ENCODE data around the gene MED22.
"Not testable (repeated sequence)": the region's sequence is repeated elsewhere in the genome, so short reads cannot be mapped to it uniquely, and the experiment has no call there.

Gene MED22

DNA sequence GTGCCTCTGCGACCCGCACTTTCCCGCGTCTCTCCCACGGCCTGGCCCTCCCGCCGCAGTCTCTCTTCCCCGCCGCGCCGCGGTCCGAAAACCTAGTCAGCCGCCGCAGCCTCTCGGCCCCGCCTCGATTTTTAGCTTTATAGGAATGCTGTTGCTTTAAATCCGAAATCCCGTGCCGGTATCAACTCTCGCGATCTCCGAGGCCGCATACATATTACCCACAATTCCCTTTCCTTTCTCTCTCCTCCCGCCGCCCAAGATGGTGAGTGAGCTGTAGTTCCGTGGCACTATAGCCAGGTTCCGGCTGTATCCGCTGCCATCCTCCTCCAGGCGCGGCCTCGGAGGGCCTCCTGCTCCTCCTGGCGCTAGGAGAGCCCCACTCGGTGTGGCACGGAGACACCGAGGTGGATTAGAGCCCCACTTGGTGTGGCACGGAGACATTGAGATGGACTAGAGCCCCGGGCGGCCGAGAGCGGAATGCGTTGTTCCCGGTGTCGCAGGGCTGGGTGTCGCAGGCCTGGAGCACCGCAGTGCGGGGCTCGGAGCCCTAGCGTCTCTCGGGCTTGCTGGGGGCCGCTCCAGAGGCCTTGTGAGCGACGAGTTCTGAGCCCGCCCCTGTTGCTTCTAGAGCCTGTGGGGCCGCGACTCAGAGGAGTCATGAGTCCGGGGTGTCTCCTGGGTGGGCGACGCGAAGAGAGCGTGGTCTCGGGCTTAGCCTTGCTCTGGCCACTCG, at the start of gene MED22, which contains the start of gene RPL7A:
TSS of gene MED22 (minus strand) at position 147 of the 733 bp plus-strand sequence. CDS start 1,469 bp downstream, outside the sequence.
TSS of gene RPL7A (plus strand) at position 234 of the 733 bp plus-strand sequence. CDS start at position 260, 26 bp downstream.
- H3K9me3 ChIP-seq (ENCODE audit: low read length), result no peaks in the 10 kb centered on the region
- no peaks in the 10 kb centered on the region for H3K27me3 ChIP-seq (ENCODE audit: insufficient read depth, low read length)
- H3K36me3 ChIP-seq (ENCODE audit: insufficient read depth, low read length), result peaks cover 68% of the 10 kb centered on the region
- H3K4me1 ChIP-seq (ENCODE audit: insufficient read depth, low read length), result peaks cover 21% of the 10 kb centered on the region
- peak within 1 kb of the TSS; percentile 76 for H3K4me3 ChIP-seq (ENCODE audit: low read length)
- H2AFZ ChIP-seq (ENCODE audit: low read depth, low read length), result no peak within 1 kb of the TSS

DNA sequence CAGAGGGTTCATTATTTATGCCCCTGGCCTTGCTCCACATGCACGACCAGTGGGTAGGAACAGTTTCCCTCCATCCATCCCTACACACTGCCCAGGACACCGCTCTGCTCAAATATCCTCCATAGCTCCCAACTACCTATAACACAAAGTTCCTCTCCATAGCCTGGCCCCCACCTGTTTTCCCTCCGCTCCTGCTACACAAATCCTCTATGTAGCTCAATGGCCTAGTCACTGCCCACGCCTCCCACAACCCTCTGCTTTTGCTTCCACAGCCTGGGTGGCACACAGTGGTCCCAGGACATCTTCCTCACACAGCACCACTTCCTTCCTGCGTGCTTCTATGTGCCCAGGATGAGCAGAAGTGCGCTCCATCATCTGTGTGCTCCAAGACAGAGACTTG, 49.4 kb upstream of the MED22 start:
- Histone ChIP-seq H2AFZ (ENCODE audit: low read depth, low read length) (no peak overlapping the region), H3K27me3 (ENCODE audit: insufficient read depth, low read length) (no peaks in the 10 kb centered on the region), H3K36me3 (ENCODE audit: insufficient read depth, low read length) (peaks cover 6% of the 10 kb centered on the region), H3K4me1 (ENCODE audit: insufficient read depth, low read length) (no peaks in the 10 kb centered on the region), H3K9me3 (ENCODE audit: low read length) (no peaks in the 10 kb centered on the region), H3K4me3 (ENCODE audit: low read length) (no peak overlapping the region)

DNA sequence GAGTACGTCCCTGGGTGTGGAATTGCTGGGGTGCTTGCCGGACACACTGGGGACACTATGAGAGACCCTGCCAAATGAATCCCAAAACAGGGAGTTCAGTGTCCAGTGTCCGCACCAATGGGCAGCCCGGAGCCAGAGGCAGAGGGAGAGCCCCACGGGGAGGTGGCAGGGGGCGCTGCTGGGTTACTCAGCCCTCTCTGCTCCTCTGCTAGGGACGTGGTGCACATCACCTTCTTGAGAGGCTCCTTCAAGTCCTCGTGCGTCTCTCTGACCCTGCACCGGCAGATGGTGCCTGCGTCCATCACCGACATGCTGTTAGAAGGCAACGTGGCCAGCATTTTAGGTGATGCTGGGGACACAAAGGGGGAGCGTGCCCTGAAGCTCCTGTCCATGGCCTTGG, 49.0 kb upstream of the MED22 start:
- no peaks in the 10 kb centered on the region for H3K9me3 ChIP-seq (ENCODE audit: low read length)
- no peaks in the 10 kb centered on the region for H3K27me3 ChIP-seq (ENCODE audit: insufficient read depth, low read length)
- no peaks in the 10 kb centered on the region for H3K4me1 ChIP-seq (ENCODE audit: insufficient read depth, low read length)
- H3K4me3 ChIP-seq (ENCODE audit: low read length), result no peak overlapping the region
- peaks cover 3% of the 10 kb centered on the region for H3K36me3 ChIP-seq (ENCODE audit: insufficient read depth, low read length)
- H2AFZ ChIP-seq (ENCODE audit: low read depth, low read length), result no peak overlapping the region

DNA sequence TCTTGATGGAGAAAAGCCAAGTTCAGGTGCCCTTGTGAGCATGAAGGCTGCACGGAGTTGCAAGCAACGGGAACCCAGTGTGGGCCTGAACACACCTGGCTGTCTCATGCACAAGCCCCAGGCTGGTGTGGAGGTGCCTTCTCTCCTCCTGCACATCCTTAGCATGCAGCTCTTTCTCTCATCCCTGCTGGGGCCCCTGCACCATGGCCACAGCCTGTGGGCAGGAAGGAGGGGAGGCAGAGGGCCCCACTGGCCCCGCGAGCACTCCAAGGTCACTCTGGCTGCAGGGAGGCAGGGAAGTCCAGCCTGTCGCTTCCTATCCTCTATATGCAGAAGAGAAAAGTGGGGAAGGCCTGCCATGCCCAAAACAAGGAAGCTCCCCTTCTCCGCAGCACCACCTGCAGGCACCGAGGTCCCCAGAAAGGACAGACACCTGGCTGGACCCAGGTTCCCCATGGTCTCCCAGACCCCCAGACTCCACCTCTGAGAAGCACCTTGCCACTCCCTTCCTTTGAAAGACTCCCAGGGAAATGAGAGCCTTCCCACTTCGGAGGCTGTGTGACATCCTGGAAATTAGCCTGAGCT, 46.8 kb upstream of the MED22 start:
- Histone ChIP-seq H2AFZ (ENCODE audit: low read depth, low read length) (no peak overlapping the region), H3K9me3 (ENCODE audit: low read length) (no peaks in the 10 kb centered on the region), H3K36me3 (ENCODE audit: insufficient read depth, low read length) (no peaks in the 10 kb centered on the region), H3K4me3 (ENCODE audit: low read length) (no peak overlapping the region), H3K27me3 (ENCODE audit: insufficient read depth, low read length) (no peaks in the 10 kb centered on the region), H3K4me1 (ENCODE audit: insufficient read depth, low read length) (no peaks in the 10 kb centered on the region)

DNA sequence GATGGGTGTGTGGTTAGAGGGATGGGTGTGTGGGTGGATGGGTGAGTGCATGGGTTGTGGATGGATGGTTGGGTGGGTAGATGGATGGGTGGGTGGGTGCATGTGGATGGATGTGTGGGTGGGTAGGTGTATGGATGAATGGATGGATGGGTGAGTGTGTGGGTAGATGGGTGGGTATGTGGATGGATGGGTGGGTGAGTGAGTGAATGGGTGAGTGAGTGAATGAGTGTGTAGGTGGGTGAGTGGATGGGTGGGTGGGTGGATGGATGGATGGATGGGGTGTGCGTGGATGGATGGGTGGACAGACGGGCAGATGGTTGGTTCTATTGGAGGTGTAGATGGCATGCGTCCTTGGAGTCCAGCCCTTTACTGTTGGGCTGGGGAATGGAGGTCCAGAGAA, 45.5 kb upstream of the MED22 start:
- no peak overlapping the region for H3K4me3 ChIP-seq (ENCODE audit: low read length)

DNA sequence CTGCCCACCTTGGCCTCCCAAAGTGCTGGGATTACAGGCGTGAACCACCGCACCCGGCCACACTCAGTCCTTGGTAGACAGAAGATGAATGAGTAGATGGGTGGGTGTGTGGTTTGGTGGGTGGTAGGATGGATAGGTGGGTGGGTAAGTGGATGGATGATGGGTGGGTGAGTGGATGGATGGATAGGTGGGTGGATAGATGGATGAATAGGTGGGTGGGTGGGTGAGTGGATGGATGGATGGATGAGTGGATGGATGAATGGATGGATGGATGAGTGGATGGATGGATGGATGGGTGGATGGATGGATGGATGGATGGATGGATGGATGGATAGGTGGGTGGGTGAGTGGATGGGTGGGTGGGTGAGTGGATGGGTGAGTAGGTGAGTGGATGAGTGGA, 44.4 kb upstream of the MED22 start:
- not testable (repeated sequence) for H3K4me3 ChIP-seq (ENCODE audit: low read length); H3K4me1 ChIP-seq (ENCODE audit: insufficient read depth, low read length); H3K9me3 ChIP-seq (ENCODE audit: low read length); H3K27me3 ChIP-seq (ENCODE audit: insufficient read depth, low read length); H3K36me3 ChIP-seq (ENCODE audit: insufficient read depth, low read length); H2AFZ ChIP-seq (ENCODE audit: low read depth, low read length)

More for the DNA sequence above, 45.5 kb upstream of the MED22 start:
- Histone ChIP-seq H3K27me3 (ENCODE audit: insufficient read depth, low read length) (no peaks in the 10 kb centered on the region), H3K36me3 (ENCODE audit: insufficient read depth, low read length) (no peaks in the 10 kb centered on the region), H3K9me3 (ENCODE audit: low read length) (no peaks in the 10 kb centered on the region), H3K4me1 (ENCODE audit: insufficient read depth, low read length) (no peaks in the 10 kb centered on the region), H2AFZ (ENCODE audit: low read depth, low read length) (no peak overlapping the region)

DNA sequence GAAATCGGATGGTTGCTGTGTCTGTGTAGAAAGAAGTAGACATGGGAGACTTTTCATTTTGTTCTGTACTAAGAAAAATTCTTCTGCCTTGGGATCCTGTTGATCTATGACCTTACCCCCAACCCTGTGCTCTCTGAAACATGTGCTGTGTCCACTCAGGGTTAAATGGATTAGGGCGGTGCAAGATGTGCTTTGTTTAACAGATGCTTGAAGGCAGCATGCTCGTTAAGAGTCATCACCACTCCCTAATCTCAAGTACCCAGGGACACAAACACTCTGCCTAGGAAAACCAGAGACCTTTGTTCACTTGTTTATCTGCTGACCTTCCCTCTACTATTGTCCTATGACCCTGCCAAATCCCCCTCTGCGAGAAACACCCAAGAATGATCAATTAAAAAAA, 43.5 kb upstream of the MED22 start:
- H3K4me3 ChIP-seq (ENCODE audit: low read length); H2AFZ ChIP-seq (ENCODE audit: low read depth, low read length); H3K27me3 ChIP-seq (ENCODE audit: insufficient read depth, low read length); H3K36me3 ChIP-seq (ENCODE audit: insufficient read depth, low read length); H3K4me1 ChIP-seq (ENCODE audit: insufficient read depth, low read length); H3K9me3 ChIP-seq (ENCODE audit: low read length): not testable (repeated sequence)

DNA sequence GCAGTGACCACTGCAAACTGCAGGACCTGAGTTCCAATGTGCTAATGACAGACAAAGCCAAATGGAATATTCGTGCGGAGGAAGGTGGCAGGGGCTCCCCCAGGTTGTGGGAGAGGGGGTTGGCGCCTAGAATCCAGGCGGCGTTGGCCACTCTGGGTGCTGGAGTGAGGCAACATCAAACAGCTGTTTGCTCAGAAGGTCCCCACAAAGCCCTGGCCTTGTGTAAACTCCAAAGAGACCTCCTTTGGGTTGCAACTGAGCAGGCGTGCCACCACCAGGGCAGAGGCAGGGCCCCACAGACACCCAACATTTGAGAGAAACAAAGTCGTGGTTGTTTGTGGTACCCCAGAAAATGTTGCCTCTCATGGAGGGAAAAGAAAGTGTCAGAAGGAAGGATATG, 42.8 kb upstream of the MED22 start:
- Histone ChIP-seq H3K36me3 (ENCODE audit: insufficient read depth, low read length) (no peaks in the 10 kb centered on the region), H3K4me3 (ENCODE audit: low read length) (no peak overlapping the region), H3K4me1 (ENCODE audit: insufficient read depth, low read length) (no peaks in the 10 kb centered on the region), H2AFZ (ENCODE audit: low read depth, low read length) (no peak overlapping the region), H3K27me3 (ENCODE audit: insufficient read depth, low read length) (no peaks in the 10 kb centered on the region), H3K9me3 (ENCODE audit: low read length) (no peaks in the 10 kb centered on the region)

DNA sequence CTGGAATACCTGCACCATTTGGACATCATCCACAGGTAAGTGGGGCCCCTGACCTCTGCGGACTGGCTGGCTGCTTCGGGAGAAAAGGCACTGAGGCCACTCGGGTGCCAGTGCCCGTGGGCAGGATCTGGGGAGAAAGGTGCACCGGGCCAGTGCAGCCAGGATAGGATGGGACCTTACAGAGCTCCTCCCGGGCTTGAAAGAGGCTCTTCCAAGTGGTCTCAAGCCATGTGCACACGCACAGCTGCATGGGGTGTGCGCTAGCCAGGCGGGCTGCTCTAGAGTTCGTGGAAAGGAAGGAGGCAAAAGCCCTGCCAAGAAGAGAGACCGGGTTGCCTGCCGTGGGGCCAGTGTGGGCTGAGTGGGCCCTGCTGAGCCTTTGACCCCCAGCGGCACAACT, 41.6 kb upstream of the MED22 start:
- no peaks in the 10 kb centered on the region for H3K27me3 ChIP-seq (ENCODE audit: insufficient read depth, low read length)
- H3K4me1 ChIP-seq (ENCODE audit: insufficient read depth, low read length), result no peaks in the 10 kb centered on the region
- no peak overlapping the region for H3K4me3 ChIP-seq (ENCODE audit: low read length)

DNA sequence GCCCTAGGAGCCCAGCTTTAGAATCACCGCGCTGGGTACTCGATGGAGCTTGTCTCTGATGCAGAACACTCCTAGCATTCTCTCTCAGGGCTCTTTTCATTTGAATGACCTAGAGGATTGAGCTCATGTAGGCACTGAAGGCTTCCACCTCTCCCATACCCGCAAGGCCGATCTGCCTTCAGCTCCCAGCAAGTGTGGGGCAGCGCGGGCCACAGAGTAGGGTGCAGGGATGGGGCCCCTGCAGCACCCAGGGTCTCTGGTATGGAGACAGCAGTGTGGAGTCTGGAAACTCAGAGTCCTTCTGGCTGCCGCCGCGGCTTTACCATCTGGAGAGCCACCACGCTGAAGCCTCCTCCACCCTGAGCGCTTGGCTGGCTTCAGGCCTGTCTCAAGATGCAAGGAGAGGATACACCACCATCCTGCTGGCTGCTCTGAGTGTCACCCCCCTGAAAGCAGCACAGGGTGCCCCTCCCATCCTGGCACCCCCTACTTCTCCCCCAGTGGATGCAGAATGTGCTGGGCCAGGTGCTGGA, 41.2 kb upstream of the MED22 start:
- no peaks in the 10 kb centered on the region for H3K9me3 ChIP-seq (ENCODE audit: low read length)
- no peaks in the 10 kb centered on the region for H3K36me3 ChIP-seq (ENCODE audit: insufficient read depth, low read length)
- H3K4me3 ChIP-seq (ENCODE audit: low read length), result no peak overlapping the region
- H3K4me1 ChIP-seq (ENCODE audit: insufficient read depth, low read length), result no peaks in the 10 kb centered on the region
- H2AFZ ChIP-seq (ENCODE audit: low read depth, low read length), result no peak overlapping the region
- H3K27me3 ChIP-seq (ENCODE audit: insufficient read depth, low read length), result no peaks in the 10 kb centered on the region

More for the DNA sequence above, 41.6 kb upstream of the MED22 start:
- Histone ChIP-seq H3K9me3 (ENCODE audit: low read length) (no peaks in the 10 kb centered on the region), H3K36me3 (ENCODE audit: insufficient read depth, low read length) (no peaks in the 10 kb centered on the region), H2AFZ (ENCODE audit: low read depth, low read length) (no peak overlapping the region)

DNA sequence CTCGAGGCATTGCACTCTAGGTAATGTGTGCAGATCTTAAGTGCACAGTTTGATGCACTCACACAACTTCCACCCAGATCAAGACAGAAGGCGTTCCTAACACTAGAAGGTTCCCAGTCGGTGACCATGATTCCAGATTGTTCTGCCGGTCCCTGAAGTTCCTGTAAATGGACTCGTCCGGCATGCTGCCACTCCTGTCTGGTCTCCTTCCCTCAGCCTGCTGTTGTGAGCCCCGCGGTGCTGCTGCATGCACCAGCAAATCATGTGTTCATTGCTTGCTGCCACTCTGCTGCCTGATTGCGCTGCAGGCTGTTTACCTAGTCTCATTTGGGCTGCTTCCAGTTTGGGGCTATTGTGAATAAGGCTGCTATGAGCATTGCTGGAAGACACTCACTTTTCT, 39.7 kb upstream of the MED22 start:
- Histone ChIP-seq H3K27me3 (ENCODE audit: insufficient read depth, low read length) (no peaks in the 10 kb centered on the region), H3K9me3 (ENCODE audit: low read length) (no peaks in the 10 kb centered on the region), H3K36me3 (ENCODE audit: insufficient read depth, low read length) (no peaks in the 10 kb centered on the region), H3K4me3 (ENCODE audit: low read length) (no peak overlapping the region), H2AFZ (ENCODE audit: low read depth, low read length) (no peak overlapping the region), H3K4me1 (ENCODE audit: insufficient read depth, low read length) (no peaks in the 10 kb centered on the region)

DNA sequence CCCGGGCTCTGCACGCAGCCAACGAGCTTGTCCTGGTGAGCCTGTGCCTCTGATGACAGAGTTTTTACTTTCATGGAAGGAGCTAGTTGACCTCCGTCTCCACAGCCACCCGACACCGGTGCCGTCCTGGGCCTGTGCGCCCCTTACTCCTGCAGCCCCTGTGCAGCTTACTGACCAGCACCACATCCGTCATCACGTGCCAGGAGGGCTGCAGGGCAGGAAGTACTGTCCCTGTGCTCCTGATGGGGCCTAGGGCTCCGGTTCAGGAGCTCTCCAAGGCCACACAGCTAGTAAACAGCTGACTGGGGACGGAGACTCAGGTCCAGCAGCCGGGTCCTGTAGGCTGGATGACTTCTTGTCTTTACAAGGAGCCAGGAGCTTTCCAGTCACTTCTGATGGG, 38.4 kb upstream of the MED22 start:
- Histone ChIP-seq H3K27me3 (ENCODE audit: insufficient read depth, low read length) (no peaks in the 10 kb centered on the region), H3K4me1 (ENCODE audit: insufficient read depth, low read length) (no peaks in the 10 kb centered on the region), H3K4me3 (ENCODE audit: low read length) (no peak overlapping the region), H3K36me3 (ENCODE audit: insufficient read depth, low read length) (no peaks in the 10 kb centered on the region), H2AFZ (ENCODE audit: low read depth, low read length) (no peak overlapping the region), H3K9me3 (ENCODE audit: low read length) (no peaks in the 10 kb centered on the region)

DNA sequence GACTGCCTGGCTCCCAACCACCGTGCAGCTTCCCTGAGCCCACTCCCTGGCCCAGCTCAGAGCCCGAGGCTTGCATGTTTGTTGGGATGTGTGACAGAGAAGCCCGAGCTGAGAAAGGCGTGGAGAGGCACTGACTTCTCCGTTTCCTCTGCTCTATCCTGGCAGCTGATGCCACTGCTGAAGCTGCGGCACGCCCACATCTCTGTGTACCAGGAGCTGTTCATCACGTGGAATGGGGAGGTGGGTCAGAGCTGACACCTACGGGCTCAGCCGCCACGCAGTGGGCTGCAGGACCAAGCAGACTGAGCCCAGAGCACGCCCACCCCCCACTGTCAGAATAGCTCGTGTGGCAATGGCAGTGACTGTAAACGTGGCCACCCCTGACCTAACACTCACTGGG, 37.5 kb upstream of the MED22 start:
- no peaks in the 10 kb centered on the region for H3K36me3 ChIP-seq (ENCODE audit: insufficient read depth, low read length)
- H3K27me3 ChIP-seq (ENCODE audit: insufficient read depth, low read length), result no peaks in the 10 kb centered on the region
- no peaks in the 10 kb centered on the region for H3K4me1 ChIP-seq (ENCODE audit: insufficient read depth, low read length)
- no peak overlapping the region for H3K4me3 ChIP-seq (ENCODE audit: low read length)
- H2AFZ ChIP-seq (ENCODE audit: low read depth, low read length), result no peak overlapping the region
- H3K9me3 ChIP-seq (ENCODE audit: low read length), result no peaks in the 10 kb centered on the region

Measured in neuron (in vitro differentiated cells).